Kidney (tissue), 14 donors: ENCODE results near the gene RSPH1. TPM values are rescaled to one million over a fixed set of nuclear protein-coding genes. Genes with fewer than 3 reads are reported as not detected.

Experiments
- DNase-seq, 5 donors: peaks; one replicate each; pipeline ENCODE4 v3.0.0-alpha.2; 2013 to 2020
- FAIRE-seq: peaks from 2 replicates; lab custom pipeline; 2012; peaks lifted over from hg19 to GRCh38; lab: Jason Lieb, UNC
- H3K27ac ChIP-seq, 2 donors: one replicate each; pipeline ENCODE4 v1.7.0; 2013; ENCODE audit warnings: low read depth in 2 of 2, low read length in 2 of 2, inconsistent platforms in 1 of 2
- H3K27me3 ChIP-seq: one replicate; pipeline ENCODE4 v1.7.1; 2013; ENCODE audit warnings: low read length, inconsistent platforms; ENCODE audit not compliant: control insufficient read depth, insufficient read depth
- H3K36me3 ChIP-seq, 3 donors: one replicate each; pipeline versions ENCODE4 v1.7.0 to v1.7.1; 2013; ENCODE audit warnings: low read length in 3 of 3, control low read depth in 1 of 3, inconsistent platforms in 1 of 3; ENCODE audit not compliant: insufficient read depth in 3 of 3, control insufficient read depth in 2 of 3
- H3K4me1 ChIP-seq, 3 donors: one replicate each; pipeline versions ENCODE4 v1.7.0 to v1.7.1; 2013; ENCODE audit warnings: low read length in 3 of 3, inconsistent platforms in 1 of 3, low read depth in 1 of 3; ENCODE audit not compliant: control insufficient read depth in 2 of 3, insufficient read depth in 2 of 3
- H3K4me3 ChIP-seq, 3 donors: one replicate each; pipeline versions ENCODE4 v1.7.0 to v1.8.1; 2013; ENCODE audit warnings: low read length in 3 of 3, control low read depth in 1 of 3, inconsistent platforms in 1 of 3
- H3K9ac ChIP-seq, 3 donors: one replicate each; pipeline versions ENCODE4 v1.7.0 to v1.7.1; 2013; ENCODE audit warnings: low read length in 3 of 3, control low read depth in 1 of 3, inconsistent platforms in 1 of 3
- H3K9me3 ChIP-seq, 3 donors: one replicate each; pipeline versions ENCODE4 v1.7.0 to v1.7.1; 2013; ENCODE audit warnings: low read length in 3 of 3, control low read depth in 1 of 3, inconsistent platforms in 1 of 3; ENCODE audit not compliant: control insufficient read depth in 2 of 3, insufficient read depth in 1 of 3
- CTCF ChIP-seq: IDR thresholded peaks from 3 replicates; pipeline ENCODE4 v1.5.1; 2012; ENCODE audit warnings: mild to moderate bottlenecking, moderate library complexity, borderline replicate concordance; ENCODE audit not compliant: insufficient read depth; ENCODE audit errors: extremely low read depth
- intact Hi-C: fragments of 100-400 bp; cut with DNase I; formaldehyde crosslinking; loops from one replicate; pipeline ENCODE4 v1.11.1; 2022
- polyA plus RNA-seq: library from polyadenylated mRNA; stranded (reverse); fragments of 350-450 nt; fragmentation: Illumina TruSeq; extraction: RNeasy Lipid Tissue Mini Kit (QIAGEN cat#74804); gene quantifications from one replicate; pipeline ENCODE4 v1.2.3, GENCODE V29; 2014; ENCODE audit warnings: low read depth, low replicate concordance; ENCODE audit not compliant: insufficient read depth
- total RNA-seq: library from RNA; stranded (reverse); fragmentation: NEBNext Ultra II Directional; extraction: Animal tissue kit (Norgen Biotek cat#: 25700); gene quantifications from one replicate; pipeline ENCODE4 v1.2.1, GENCODE V29; 2021
- donor health status: control.
- donor health status: control.
- donor health status: control.
- donor health status: control.
- donor health status: control.
- donor health status: DM: yes; HTN: yes; CAD: no.
- donor health status: Normal renal cell carcinoma (clear cell type).

RSPH1 gene
- total and polyA plus RNA-seq, 2 donors from 2014 or later = 12.0 to 13.0 TPM

- FAIRE-seq = no peak
- H3K9me3 ChIP-seq = no peaks in the 10 kb centered on the region
- peaks cover 0 to 21% (median 9%) of the 10 kb centered on the region in 3 donors for H3K4me1 ChIP-seq
- peak in 1 of 5 donors; percentile 23 for DNase-seq
- peak; percentile 4 for TF ChIP-seq CTCF
- H3K4me3 ChIP-seq = no peak overlapping the region
- intact Hi-C loops = no loop called here
- no peak overlapping the region for H3K27ac ChIP-seq
- H3K36me3 ChIP-seq = peaks cover 0 to 3% (median 0%) of the 10 kb centered on the region in 3 donors
- H3K9ac ChIP-seq = no peak overlapping the region
- H3K27me3 ChIP-seq = no peaks in the 10 kb centered on the region
These were observed 41.2 kb upstream of the RSPH1 start for GRCh38 chr21:42537106-42537742.

- H3K4me3 ChIP-seq = no peak overlapping the region
- intact Hi-C loops = no loop called here
- no peak overlapping the region for H3K9ac ChIP-seq
- no peak for FAIRE-seq
- no peaks in the 10 kb centered on the region for H3K27me3 ChIP-seq
- no peaks in the 10 kb centered on the region for H3K9me3 ChIP-seq
- H3K4me1 ChIP-seq = peaks cover 0 to 21% (median 9%) of the 10 kb centered on the region in 3 donors
- DNase-seq = peak in 1 of 5 donors; percentile 20
- H3K36me3 ChIP-seq = peaks cover 0 to 3% (median 0%) of the 10 kb centered on the region in 3 donors
- H3K27ac ChIP-seq = no peak overlapping the region
- TF ChIP-seq CTCF = no peak
These were observed 40.6 kb upstream of the RSPH1 start for GRCh38 chr21:42536601-42537000.

GRCh38 chr21:42535602-42536171, 39.7 kb upstream of the RSPH1 start:
- DNase-seq = peak in 2 of 5 donors; percentile 49 to 84
- no peak for FAIRE-seq
- H3K4me3 ChIP-seq = no peak overlapping the region

More at GRCh38 chr21:42535602-42536171, 39.7 kb upstream of the RSPH1 start:
- no peaks in the 10 kb centered on the region for H3K9me3 ChIP-seq
- H3K27ac ChIP-seq = no peak overlapping the region
- no peak for TF ChIP-seq CTCF
- peaks cover 0 to 3% (median 0%) of the 10 kb centered on the region in 3 donors for H3K36me3 ChIP-seq
- H3K4me1 ChIP-seq = peaks cover 0 to 21% (median 9%) of the 10 kb centered on the region in 3 donors
- no peaks in the 10 kb centered on the region for H3K27me3 ChIP-seq
- intact Hi-C loops = no loop called here
- no peak overlapping the region for H3K9ac ChIP-seq
